Transverse colon (tissue), 4 donors: ENCODE data around the gene TEDDM1.

Experiments used
- CTCF ChIP-seq, 5 experiments: fragments of 200-600 bp in 3 of 5; fragments of 450-650 bp in 2 of 5; sonication (generic) in 3 of 5; IDR thresholded peaks; 1 replicate in 2 of 5; 2 replicates in 3 of 5; pipeline ENCODE4 v1.5.1; 2016 to 2017; ENCODE audit warnings: antibody characterized with exemption in 5 of 5, inconsistent platforms in 3 of 5, mild to moderate bottlenecking in 2 of 5, moderate library complexity in 1 of 5
- EP300 ChIP-seq: sonication (generic); formaldehyde crosslinking; IDR thresholded peaks from one replicate; pipeline ENCODE4 v1.6.1; 2017; ENCODE audit warnings: antibody characterized with exemption, low read depth
- POLR2A ChIP-seq: fragments of 450-650 bp; IDR thresholded peaks from one replicate; pipeline ENCODE4 v1.6.1; 2016; ENCODE audit warnings: antibody characterized with exemption, mild to moderate bottlenecking, moderate library complexity
- POLR2AphosphoS5 ChIP-seq, 3 donors: sonication (generic); formaldehyde crosslinking; IDR thresholded peaks; one replicate each; pipeline ENCODE4 v1.6.1; 2016; ENCODE audit warnings: antibody characterized with exemption in 3 of 3

GRCh38 chr1:182359645-182360044 is 40.8 kb downstream of the TEDDM1 start:
- no peak for TF ChIP-seq POLR2A
- TF ChIP-seq CTCF (IDR thresholded peaks at IDR 0.05): no peak
- TF ChIP-seq POLR2AphosphoS5 (IDR thresholded peaks at IDR 0.05): no peak
- TF ChIP-seq EP300: no peak
